Measurements from ENCODE around the gene DAGLA.

DNA sequence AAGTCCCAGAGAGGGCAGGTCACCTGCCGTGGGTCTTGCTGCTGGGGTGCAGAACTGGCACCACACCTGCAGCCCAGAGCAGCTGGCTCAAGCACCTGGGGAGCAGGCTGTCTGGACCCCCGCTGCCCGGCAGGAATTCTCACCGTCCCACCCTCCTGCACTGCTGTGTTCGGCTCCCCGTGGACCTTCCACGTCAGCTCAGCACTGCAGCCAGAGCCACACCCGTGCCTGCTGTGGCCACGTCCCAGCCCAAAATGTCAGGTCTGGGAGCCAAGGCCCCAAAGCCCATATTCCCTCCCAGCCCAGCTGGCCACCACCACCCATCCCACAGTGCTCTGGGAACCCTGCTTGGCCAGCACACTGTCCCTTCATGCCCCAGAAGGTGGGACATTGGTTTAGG is 44.2 kb downstream of the DAGLA start:
- no peak for TF ChIP-seq POLR2A (IDR thresholded peaks at IDR 0.05)
- TF ChIP-seq, protein P1, sequence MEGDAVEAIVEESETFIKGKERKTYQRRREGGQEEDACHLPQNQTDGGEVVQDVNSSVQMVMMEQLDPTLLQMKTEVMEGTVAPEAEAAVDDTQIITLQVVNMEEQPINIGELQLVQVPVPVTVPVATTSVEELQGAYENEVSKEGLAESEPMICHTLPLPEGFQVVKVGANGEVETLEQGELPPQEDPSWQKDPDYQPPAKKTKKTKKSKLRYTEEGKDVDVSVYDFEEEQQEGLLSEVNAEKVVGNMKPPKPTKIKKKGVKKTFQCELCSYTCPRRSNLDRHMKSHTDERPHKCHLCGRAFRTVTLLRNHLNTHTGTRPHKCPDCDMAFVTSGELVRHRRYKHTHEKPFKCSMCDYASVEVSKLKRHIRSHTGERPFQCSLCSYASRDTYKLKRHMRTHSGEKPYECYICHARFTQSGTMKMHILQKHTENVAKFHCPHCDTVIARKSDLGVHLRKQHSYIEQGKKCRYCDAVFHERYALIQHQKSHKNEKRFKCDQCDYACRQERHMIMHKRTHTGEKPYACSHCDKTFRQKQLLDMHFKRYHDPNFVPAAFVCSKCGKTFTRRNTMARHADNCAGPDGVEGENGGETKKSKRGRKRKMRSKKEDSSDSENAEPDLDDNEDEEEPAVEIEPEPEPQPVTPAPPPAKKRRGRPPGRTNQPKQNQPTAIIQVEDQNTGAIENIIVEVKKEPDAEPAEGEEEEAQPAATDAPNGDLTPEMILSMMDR (IDR thresholded peaks at IDR 0.05) = no peak
